BLaER1 (cell line): Measurements from ENCODE around the gene UNC45A.

Experiments
- H3K27ac ChIP-seq: shearing (Covaris generic); formaldehyde crosslinking; 2 replicates; pipeline ENCODE4 v1.8.1; 2022
- H3K27me3 ChIP-seq: shearing (Covaris generic); formaldehyde crosslinking; 2 replicates; pipeline ENCODE4 v1.8.1; 2022
- H3K36me3 ChIP-seq: shearing (Covaris generic); formaldehyde crosslinking; 2 replicates; pipeline ENCODE4 v1.8.1; 2022
- H3K4me1 ChIP-seq: shearing (Covaris generic); formaldehyde crosslinking; 2 replicates; pipeline ENCODE4 v1.8.1; 2022
- H3K4me2 ChIP-seq: shearing (Covaris generic); formaldehyde crosslinking; 2 replicates; pipeline ENCODE4 v1.8.1; 2022
- H3K4me3 ChIP-seq: shearing (Covaris generic); formaldehyde crosslinking; 2 replicates; pipeline ENCODE4 v1.8.1; 2022
- H3K9ac ChIP-seq: shearing (Covaris generic); formaldehyde crosslinking; 2 replicates; pipeline ENCODE4 v1.8.1; 2022
- H3K9me3 ChIP-seq: shearing (Covaris generic); formaldehyde crosslinking; 2 replicates; pipeline ENCODE4 v1.8.1; 2022
- H4K20me1 ChIP-seq: shearing (Covaris generic); formaldehyde crosslinking; 2 replicates; pipeline ENCODE4 v1.8.1; 2022
- Cebpa-rat ChIP-seq: shearing (Covaris generic); IDR thresholded peaks from 2 replicates; pipeline ENCODE4 v1.8.1; 2022

The UNC45A gene

GRCh38 chr15:90930861-90931574, 4.1 kb upstream of the UNC45A start:
- Histone ChIP-seq H3K9me3 (no peaks in the 10 kb centered on the region), H4K20me1 (peaks cover 7% of the 10 kb centered on the region), H3K9ac (peak overlapping the region; percentile 80), H3K36me3 (no peaks in the 10 kb centered on the region), H3K4me2 (peak overlapping the region; percentile 94), H3K4me3 (peak overlapping the region; percentile 82), H3K4me1 (peaks cover 58% of the 10 kb centered on the region), H3K27me3 (no peaks in the 10 kb centered on the region), H3K27ac (peak overlapping the region; percentile 85)
- no peak for TF ChIP-seq Cebpa-rat

- peak overlapping the region; percentile 94 for H3K4me2 ChIP-seq
- H3K9ac ChIP-seq, result peak overlapping the region; percentile 80
- H3K27me3 ChIP-seq, result no peaks in the 10 kb centered on the region
- H3K4me3 ChIP-seq, result peak overlapping the region; percentile 82
- peaks cover 4% of the 10 kb centered on the region for H3K36me3 ChIP-seq
- H3K27ac ChIP-seq, result peak overlapping the region; percentile 85
- peaks cover 63% of the 10 kb centered on the region for H3K4me1 ChIP-seq
- H3K9me3 ChIP-seq, result no peaks in the 10 kb centered on the region
- TF ChIP-seq Cebpa-rat, result no peak
- H4K20me1 ChIP-seq, result peaks cover 11% of the 10 kb centered on the region
Measured at GRCh38 chr15:90931575-90931827, 3.6 kb upstream of the UNC45A start.

- Histone ChIP-seq H3K4me1 (peaks cover 69% of the 10 kb centered on the region), H3K4me3 (peak within 1 kb of the TSS; percentile 82), H3K27ac (peak within 1 kb of the TSS; percentile 85), H3K4me2 (peak within 1 kb of the TSS; percentile 94), H4K20me1 (peaks cover 17% of the 10 kb centered on the region), H3K36me3 (peaks cover 10% of the 10 kb centered on the region), H3K27me3 (no peaks in the 10 kb centered on the region), H3K9me3 (no peaks in the 10 kb centered on the region), H3K9ac (peak within 1 kb of the TSS; percentile 80)
- no peak for TF ChIP-seq Cebpa-rat
Measured at GRCh38 chr15:90931828-90932659, 3.0 kb upstream of the UNC45A start, which contains the start of gene HDDC3. TSS of gene HDDC3 (minus strand) at chr15:90932549. CDS start at chr15:90932540, 9 bp downstream.

GRCh38 chr15:90932660-90932991, 2.5 kb upstream of the UNC45A start:
- Histone ChIP-seq H4K20me1 (peaks cover 21% of the 10 kb centered on the region), H3K9me3 (no peaks in the 10 kb centered on the region), H3K4me2 (peak overlapping the region; percentile 94), H3K27ac (peak overlapping the region; percentile 85), H3K4me1 (peaks cover 74% of the 10 kb centered on the region), H3K36me3 (peaks cover 15% of the 10 kb centered on the region), H3K9ac (peak overlapping the region; percentile 80), H3K27me3 (no peaks in the 10 kb centered on the region), H3K4me3 (peak overlapping the region; percentile 82)
- no peak for TF ChIP-seq Cebpa-rat

- H3K4me1 ChIP-seq, result peaks cover 74% of the 10 kb centered on the region
- H3K9ac ChIP-seq, result no peak overlapping the region
- peaks cover 22% of the 10 kb centered on the region for H3K36me3 ChIP-seq
- H3K27ac ChIP-seq, result peak overlapping the region; percentile 85; the same call in 1 of the 2 replicates
- peaks cover 21% of the 10 kb centered on the region for H4K20me1 ChIP-seq
- TF ChIP-seq Cebpa-rat, result no peak
- no peaks in the 10 kb centered on the region for H3K27me3 ChIP-seq
- H3K4me3 ChIP-seq, result no peak overlapping the region
- H3K9me3 ChIP-seq, result no peaks in the 10 kb centered on the region
- peak overlapping the region; percentile 100 for H3K4me2 ChIP-seq
Measured at GRCh38 chr15:90933301-90933700, 1.8 kb upstream of the UNC45A start.

- Histone ChIP-seq H4K20me1 (peaks cover 21% of the 10 kb centered on the region), H3K36me3 (peaks cover 33% of the 10 kb centered on the region), H3K4me3 (peak overlapping the region; percentile 82), H3K27me3 (no peaks in the 10 kb centered on the region), H3K9me3 (no peaks in the 10 kb centered on the region), H3K4me1 (peaks cover 68% of the 10 kb centered on the region), H3K9ac (peak overlapping the region; percentile 90; the same call in 1 of the 2 replicates), H3K4me2 (peak overlapping the region; percentile 100), H3K27ac (peak overlapping the region; percentile 53; the same call in 1 of the 2 replicates)
- no peak for TF ChIP-seq Cebpa-rat
Measured at GRCh38 chr15:90934256-90934948, 683 bp upstream of the UNC45A start.

GRCh38 chr15:90936823-90937222, 1.7 kb downstream of the UNC45A start:
- peaks cover 59% of the 10 kb centered on the region for H3K4me1 ChIP-seq
- peak overlapping the region; percentile 100 for H3K4me2 ChIP-seq
- H3K27me3 ChIP-seq, result no peaks in the 10 kb centered on the region
- peak overlapping the region; percentile 90 for H3K9ac ChIP-seq
- TF ChIP-seq Cebpa-rat, result no peak
- no peak overlapping the region for H3K4me3 ChIP-seq
- no peak overlapping the region for H3K27ac ChIP-seq
- H3K9me3 ChIP-seq, result no peaks in the 10 kb centered on the region
- peaks cover 57% of the 10 kb centered on the region for H3K36me3 ChIP-seq
- peaks cover 21% of the 10 kb centered on the region for H4K20me1 ChIP-seq

- no peaks in the 10 kb centered on the region for H3K9me3 ChIP-seq
- H3K4me3 ChIP-seq, result no peak overlapping the region
- H3K36me3 ChIP-seq, result peaks cover 71% of the 10 kb centered on the region
- no peak overlapping the region for H3K4me2 ChIP-seq
- TF ChIP-seq Cebpa-rat, result no peak
- no peaks in the 10 kb centered on the region for H3K27me3 ChIP-seq
- H3K9ac ChIP-seq, result no peak overlapping the region
- no peak overlapping the region for H3K27ac ChIP-seq
- peaks cover 49% of the 10 kb centered on the region for H3K4me1 ChIP-seq
- H4K20me1 ChIP-seq, result peaks cover 21% of the 10 kb centered on the region
Measured at GRCh38 chr15:90938261-90938660, 3.2 kb downstream of the UNC45A start.

- Histone ChIP-seq H3K27ac (no peak overlapping the region), H3K27me3 (no peaks in the 10 kb centered on the region), H4K20me1 (peaks cover 21% of the 10 kb centered on the region), H3K36me3 (peaks cover 86% of the 10 kb centered on the region), H3K4me2 (no peak overlapping the region), H3K4me3 (no peak overlapping the region), H3K9me3 (no peaks in the 10 kb centered on the region), H3K9ac (no peak overlapping the region), H3K4me1 (peaks cover 36% of the 10 kb centered on the region)
- no peak for TF ChIP-seq Cebpa-rat
Measured at GRCh38 chr15:90939756-90940155, 4.7 kb downstream of the UNC45A start.

GRCh38 chr15:90941038-90941437, 6.0 kb downstream of the UNC45A start:
- Histone ChIP-seq H3K4me1 (peaks cover 30% of the 10 kb centered on the region), H3K4me2 (no peak overlapping the region), H3K36me3 (peaks cover 99% of the 10 kb centered on the region), H4K20me1 (peaks cover 14% of the 10 kb centered on the region), H3K4me3 (no peak overlapping the region), H3K27ac (no peak overlapping the region), H3K9me3 (no peaks in the 10 kb centered on the region), H3K9ac (0 out of 2 replicates have a peak overlapping the region, but pooled peaks have one; percentile 12), H3K27me3 (no peaks in the 10 kb centered on the region)
- TF ChIP-seq Cebpa-rat, result no peak
